HEK293 (cell line): ENCODE data around the gene OR2G2.

ENCODE experiments used
- CTCF ChIA-PET: fragments of 350-600 bp; formaldehyde crosslinking; extraction: SDS; loops from one replicate; lab custom pipeline; 2021; ENCODE audit warnings: antibody characterized with exemption; lab: Yijun Ruan, JAX
- POLR2A ChIA-PET: fragments of 300-600 bp; formaldehyde crosslinking; extraction: SDS; loops from one replicate; lab custom pipeline; 2020; ENCODE audit warnings: antibody characterized with exemption, inconsistent platforms; lab: Yijun Ruan, JAX
- H3K27ac ChIP-seq: fragments of 200-500 bp; sonication (Bioruptor generic); 2 replicates; pipeline ENCODE4 v1.5.1; 2014; ENCODE audit warnings: low read depth, low read length, control low read depth, inconsistent platforms; ENCODE audit errors: extremely low read depth
- H3K36me3 ChIP-seq, 2 experiments: fragments of 200-500 bp in 1 of 2; sonication (Bioruptor generic) in 1 of 2; 1 replicate in 1 of 2; 2 replicates in 1 of 2; pipeline ENCODE4 v1.5.1; 2014 to 2017; ENCODE audit warnings: inconsistent platforms in 2 of 2, low read length in 2 of 2; ENCODE audit not compliant: control insufficient read depth in 2 of 2, insufficient read depth in 1 of 2
- H3K4me1 ChIP-seq: fragments of 200-500 bp; sonication (Bioruptor generic); 2 replicates; pipeline ENCODE4 v1.5.1; 2014; ENCODE audit warnings: mild to moderate bottlenecking, low read length, inconsistent platforms; ENCODE audit not compliant: control insufficient read depth, insufficient read depth
- H3K4me3 ChIP-seq: 2 replicates; pipeline ENCODE4 v1.5.1; 2011; ENCODE audit warnings: low read depth, mild to moderate bottlenecking, control low read depth, low read length, moderate library complexity
- H3K9me3 ChIP-seq: fragments of 200-500 bp; sonication (Bioruptor generic); 2 replicates; pipeline ENCODE4 v1.5.1; 2014; ENCODE audit warnings: low read depth, low read length, inconsistent platforms; ENCODE audit not compliant: control insufficient read depth, insufficient read depth
- BCL6B ChIP-seq: fragments of 450-650 bp; formaldehyde crosslinking; IDR thresholded peaks from 2 replicates; pipeline ENCODE4 v1.5.1; 2017; ENCODE audit warnings: missing biosample characterization, missing genetic modification characterization
- ELK4 ChIP-seq: IDR thresholded peaks from 2 replicates; pipeline ENCODE4 v1.6.1; 2011; ENCODE audit warnings: mild to moderate bottlenecking, low read depth, low read length, borderline replicate concordance
- FEZF1 ChIP-seq: fragments of 450-650 bp; formaldehyde crosslinking; IDR thresholded peaks from 2 replicates; pipeline ENCODE4 v1.5.1; 2016; ENCODE audit warnings: missing biosample characterization, missing genetic modification characterization
- INSM2 ChIP-seq: fragments of 450-650 bp; formaldehyde crosslinking; IDR thresholded peaks from 2 replicates; pipeline ENCODE4 v1.5.1; 2016; ENCODE audit warnings: missing biosample characterization, missing genetic modification characterization
- OVOL3 ChIP-seq: fragments of 450-650 bp; formaldehyde crosslinking; IDR thresholded peaks from 2 replicates; pipeline ENCODE4 v1.5.1; 2016; ENCODE audit warnings: missing biosample characterization, missing genetic modification characterization
- PBX3 ChIP-seq: sonication (generic); formaldehyde crosslinking; IDR thresholded peaks from 2 replicates; pipeline ENCODE4 v1.8.1; 2022; ENCODE audit warnings: mild to moderate bottlenecking, moderate library complexity, missing genetic modification reagents
- TCF7L2 ChIP-seq: IDR thresholded peaks from 2 replicates; pipeline ENCODE4 v1.6.1; 2011; ENCODE audit warnings: low read depth, mild to moderate bottlenecking, inconsistent platforms, low read length, moderate library complexity, borderline replicate concordance
- TSHZ1 ChIP-seq: fragments of 450-650 bp; formaldehyde crosslinking; IDR thresholded peaks from 2 replicates; pipeline ENCODE4 v1.5.1; 2016; ENCODE audit warnings: missing biosample characterization, missing genetic modification characterization, borderline replicate concordance
- ZEB2 ChIP-seq: fragments of 450-650 bp; formaldehyde crosslinking; IDR thresholded peaks from 2 replicates; pipeline ENCODE4 v1.5.1; 2016; ENCODE audit warnings: missing biosample characterization, missing genetic modification characterization
- ZNF202 ChIP-seq: fragments of 450-650 bp; formaldehyde crosslinking; IDR thresholded peaks from 2 replicates; pipeline ENCODE4 v1.5.1; 2016; ENCODE audit warnings: missing biosample characterization, missing genetic modification characterization, borderline replicate concordance
- ZNF350 ChIP-seq: fragments of 450-650 bp; formaldehyde crosslinking; IDR thresholded peaks from 2 replicates; pipeline ENCODE4 v1.5.0; 2017; ENCODE audit warnings: missing biosample characterization, mild to moderate bottlenecking, missing genetic modification characterization
- ZNF48 ChIP-seq: fragments of 450-650 bp; formaldehyde crosslinking; IDR thresholded peaks from 2 replicates; pipeline ENCODE4 v1.5.1; 2016; ENCODE audit warnings: missing biosample characterization, missing genetic modification characterization
- ZNF585B ChIP-seq: fragments of 450-650 bp; formaldehyde crosslinking; IDR thresholded peaks from 2 replicates; pipeline ENCODE4 v1.5.1; 2016; ENCODE audit warnings: missing biosample characterization, missing genetic modification characterization
- ZNF596 ChIP-seq: fragments of 450-650 bp; IDR thresholded peaks from 2 replicates; pipeline ENCODE4 v1.5.0; 2018; ENCODE audit warnings: missing biosample characterization, mild to moderate bottlenecking, missing genetic modification characterization, moderate library complexity
- ZNF621 ChIP-seq: fragments of 450-650 bp; formaldehyde crosslinking; IDR thresholded peaks from 2 replicates; pipeline ENCODE4 v1.5.1; 2017; ENCODE audit warnings: missing biosample characterization, missing genetic modification characterization
- ZNF830 ChIP-seq: fragments of 450-650 bp; IDR thresholded peaks from 2 replicates; pipeline ENCODE4 v1.5.0; 2018; ENCODE audit warnings: missing biosample characterization, missing genetic modification characterization, low read depth, mild to moderate bottlenecking, moderate library complexity
- ZNF837 ChIP-seq: fragments of 450-650 bp; formaldehyde crosslinking; IDR thresholded peaks from 2 replicates; pipeline ENCODE4 v1.5.1; 2016; ENCODE audit warnings: missing biosample characterization, missing genetic modification characterization
- ZSCAN18 ChIP-seq: fragments of 450-650 bp; formaldehyde crosslinking; IDR thresholded peaks from 2 replicates; pipeline ENCODE4 v1.5.1; 2016; ENCODE audit warnings: missing biosample characterization, missing genetic modification characterization
- ZSCAN4 ChIP-seq: fragments of 450-650 bp; formaldehyde crosslinking; IDR thresholded peaks from 2 replicates; pipeline ENCODE4 v1.5.1; 2017; ENCODE audit warnings: missing biosample characterization, missing genetic modification characterization

OR2G2 gene

GRCh38 chr1:247561711-247562110, 26.4 kb upstream of the OR2G2 start:
- ChIA-PET POLR2A (no interaction called here), CTCF (no interaction called here)
- Histone ChIP-seq H3K36me3 (no peaks in the 10 kb centered on the region), H3K4me3 (no peak overlapping the region), H3K9me3 (no peaks in the 10 kb centered on the region), H3K4me1 (no peaks in the 10 kb centered on the region), H3K27ac (no peak overlapping the region)
- no peak for TF ChIP-seq PBX3 (CRISPR knock-in tag)
- no peak for TF ChIP-seq ZSCAN18
- no peak for TF ChIP-seq ZSCAN4 (tag by site-specific recombination)
- TF ChIP-seq ELK4, result no peak
- TF ChIP-seq OVOL3 (tag by site-specific recombination), result no peak
- TF ChIP-seq ZNF202 (tag by site-specific recombination), result no peak
- TF ChIP-seq ZNF621 (tag by site-specific recombination), result no peak
- TF ChIP-seq ZNF830 (tag by site-specific recombination), result no peak
- TF ChIP-seq TCF7L2, result no peak
- no peak for TF ChIP-seq ZNF48
- no peak for TF ChIP-seq ZEB2 (tag by site-specific recombination)
- TF ChIP-seq TSHZ1 (tag by site-specific recombination), result no peak
- no peak for TF ChIP-seq INSM2 (tag by site-specific recombination)
- TF ChIP-seq ZNF585B (tag by site-specific recombination), result no peak
- TF ChIP-seq ZNF350, result no peak
- no peak for TF ChIP-seq FEZF1 (tag by site-specific recombination)
- no peak for TF ChIP-seq ZNF596 (tag by site-specific recombination)
- TF ChIP-seq ZNF837 (tag by site-specific recombination), result no peak
- no peak for TF ChIP-seq BCL6B (tag by site-specific recombination)
